ENCODE data around the gene NXPH2. TPM values are rescaled to one million over a fixed set of nuclear protein-coding genes. Genes with fewer than 3 reads are reported as not detected.

Gene NXPH2
- total and polyA plus RNA-seq, 9 of the 15 experiments (the other 6 are each of a cell fraction or from before 2014, with no cell fraction given) = not detected

- TF ChIP-seq ZNF318 (IDR thresholded peaks at IDR 0.05; ENCODE audit: borderline replicate concordance in 1 of 2, low read depth in 1 of 2) (no peak), DNMT1 (IDR thresholded peaks at IDR 0.05) (no peak), HDAC1 (IDR thresholded peaks at IDR 0.05) (no peak), MYBL2 (IDR thresholded peaks at IDR 0.05; ENCODE audit: low read depth) (no peak), MYBL2 (CRISPR knock-in tag; IDR thresholded peaks at IDR 0.05; ENCODE audit: borderline replicate concordance) (no peak), ZNF395 (CRISPR knock-in tag; IDR thresholded peaks at IDR 0.05) (no peak), HES1 (IDR thresholded peaks at IDR 0.05; ENCODE audit: low read depth) (no peak)
- TF ChIP-seq, protein P1, sequence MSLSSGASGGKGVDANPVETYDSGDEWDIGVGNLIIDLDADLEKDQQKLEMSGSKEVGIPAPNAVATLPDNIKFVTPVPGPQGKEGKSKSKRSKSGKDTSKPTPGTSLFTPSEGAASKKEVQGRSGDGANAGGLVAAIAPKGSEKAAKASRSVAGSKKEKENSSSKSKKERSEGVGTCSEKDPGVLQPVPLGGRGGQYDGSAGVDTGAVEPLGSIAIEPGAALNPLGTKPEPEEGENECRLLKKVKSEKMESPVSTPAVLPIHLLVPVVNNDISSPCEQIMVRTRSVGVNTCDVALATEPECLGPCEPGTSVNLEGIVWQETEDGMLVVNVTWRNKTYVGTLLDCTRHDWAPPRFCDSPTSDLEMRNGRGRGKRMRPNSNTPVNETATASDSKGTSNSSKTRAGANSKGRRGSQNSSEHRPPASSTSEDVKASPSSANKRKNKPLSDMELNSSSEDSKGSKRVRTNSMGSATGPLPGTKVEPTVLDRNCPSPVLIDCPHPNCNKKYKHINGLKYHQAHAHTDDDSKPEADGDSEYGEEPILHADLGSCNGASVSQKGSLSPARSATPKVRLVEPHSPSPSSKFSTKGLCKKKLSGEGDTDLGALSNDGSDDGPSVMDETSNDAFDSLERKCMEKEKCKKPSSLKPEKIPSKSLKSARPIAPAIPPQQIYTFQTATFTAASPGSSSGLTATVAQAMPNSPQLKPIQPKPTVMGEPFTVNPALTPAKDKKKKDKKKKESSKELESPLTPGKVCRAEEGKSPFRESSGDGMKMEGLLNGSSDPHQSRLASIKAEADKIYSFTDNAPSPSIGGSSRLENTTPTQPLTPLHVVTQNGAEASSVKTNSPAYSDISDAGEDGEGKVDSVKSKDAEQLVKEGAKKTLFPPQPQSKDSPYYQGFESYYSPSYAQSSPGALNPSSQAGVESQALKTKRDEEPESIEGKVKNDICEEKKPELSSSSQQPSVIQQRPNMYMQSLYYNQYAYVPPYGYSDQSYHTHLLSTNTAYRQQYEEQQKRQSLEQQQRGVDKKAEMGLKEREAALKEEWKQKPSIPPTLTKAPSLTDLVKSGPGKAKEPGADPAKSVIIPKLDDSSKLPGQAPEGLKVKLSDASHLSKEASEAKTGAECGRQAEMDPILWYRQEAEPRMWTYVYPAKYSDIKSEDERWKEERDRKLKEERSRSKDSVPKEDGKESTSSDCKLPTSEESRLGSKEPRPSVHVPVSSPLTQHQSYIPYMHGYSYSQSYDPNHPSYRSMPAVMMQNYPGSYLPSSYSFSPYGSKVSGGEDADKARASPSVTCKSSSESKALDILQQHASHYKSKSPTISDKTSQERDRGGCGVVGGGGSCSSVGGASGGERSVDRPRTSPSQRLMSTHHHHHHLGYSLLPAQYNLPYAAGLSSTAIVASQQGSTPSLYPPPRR (CRISPR knock-in tag; IDR thresholded peaks at IDR 0.05; ENCODE audit: borderline replicate concordance) = no peak
Measured at GRCh38 chr2:138698428-138698827, 81.8 kb downstream of the NXPH2 start (continued).
